ENCODE results near the gene ATP5IF1. TPM values are rescaled to one million over a fixed set of nuclear protein-coding genes. Genes with fewer than 3 reads are reported as not detected.

The ATP5IF1 gene
- total and polyA plus RNA-seq, 9 of the 15 experiments (the other 6 are each of a cell fraction or from before 2014, with no cell fraction given) = 292 to 1,422 (median 388) TPM

DNA sequence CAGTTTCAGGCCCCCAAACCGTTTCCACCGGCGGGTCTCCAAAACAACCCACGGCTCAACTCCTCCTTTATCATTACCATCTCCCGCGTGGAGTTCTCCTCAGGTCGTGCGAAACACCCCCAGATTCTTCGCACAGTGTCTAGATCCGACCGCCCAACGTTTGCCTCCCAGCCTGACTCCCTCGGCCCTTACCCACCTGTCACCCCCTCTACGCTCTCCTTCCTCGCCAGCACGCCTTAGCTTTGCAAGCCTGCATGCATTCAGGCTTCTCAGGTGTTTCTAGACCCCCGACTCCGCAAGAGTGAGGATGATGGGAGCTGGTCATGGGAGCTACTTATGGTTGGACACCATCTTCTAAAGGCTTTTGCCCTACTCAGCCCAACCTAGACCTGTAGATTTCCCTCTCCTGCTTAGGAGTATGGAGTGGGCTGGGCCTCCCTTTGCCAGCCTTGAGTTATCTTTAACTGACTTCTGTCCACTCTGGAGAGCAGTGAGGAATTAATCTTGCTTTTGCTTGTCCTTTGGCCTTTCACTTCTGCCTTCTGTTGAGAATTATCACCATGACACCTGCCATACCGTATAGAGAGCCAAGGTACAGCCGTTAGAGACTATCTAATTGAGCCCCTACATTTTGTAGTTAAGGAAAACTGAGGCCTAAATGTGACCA, 865 bp downstream of the ATP5IF1 start (continued):
- peak; percentile 88 for TF ChIP-seq E2F3 (CRISPR knock-in tag; IDR thresholded peaks at IDR 0.05)
- TF ChIP-seq SPI1 (IDR thresholded peaks at IDR 0.05; ENCODE audit: borderline replicate concordance, low read depth, low read length) = no peak
- TF ChIP-seq YY1 (IDR thresholded peaks at IDR 0.05; ENCODE audit: borderline replicate concordance in 1 of 3, control insufficient read depth in 1 of 3, extremely low read depth in 1 of 3, insufficient read depth in 3 of 3, insufficient read length in 1 of 3, insufficient replicate concordance in 2 of 3, low read depth in 1 of 3, low read length in 2 of 3) = peak in 1 of 3 experiments; percentile 37
- TF ChIP-seq GATAD2B (IDR thresholded peaks at IDR 0.05; ENCODE audit: borderline replicate concordance) = no peak
- TF ChIP-seq DEAF1 (CRISPR knock-in tag; IDR thresholded peaks at IDR 0.05) = no peak
- no peak for TF ChIP-seq COPS2 (conservative IDR thresholded peaks at IDR 0.05)
- peak; percentile 84 for TF ChIP-seq NCOR1 (IDR thresholded peaks at IDR 0.05)
- TF ChIP-seq TSC22D4 (tag; IDR thresholded peaks at IDR 0.05) = no peak
- peak; percentile 41 to 47; a peak in 3 of 4 replicates for TF ChIP-seq TRIM24 (IDR thresholded peaks at IDR 0.05)
- no peak for TF ChIP-seq STAT6 (CRISPR knock-in tag; IDR thresholded peaks at IDR 0.05)
- TF ChIP-seq RAD51 (IDR thresholded peaks at IDR 0.05; ENCODE audit: borderline replicate concordance, low read depth) = 0 out of 2 replicates have a peak, but pooled peaks have one; percentile 4
- TF ChIP-seq ZBTB5 (IDR thresholded peaks at IDR 0.05) = no peak
- TF ChIP-seq ELF2 (CRISPR knock-in tag; IDR thresholded peaks at IDR 0.05) = no peak
- peak; percentile 69; the same call in 1 of the 2 replicates for TF ChIP-seq THRB (CRISPR knock-in tag; conservative IDR thresholded peaks at IDR 0.05)
- TF ChIP-seq ZNF551 (CRISPR knock-in tag; IDR thresholded peaks at IDR 0.05) = no peak
- TF ChIP-seq TFAM (CRISPR knock-in tag; conservative IDR thresholded peaks at IDR 0.05) = no peak
- TF ChIP-seq PHF21A (IDR thresholded peaks at IDR 0.05; ENCODE audit: borderline replicate concordance, low read depth) = no peak
- TF ChIP-seq NCOA4 (IDR thresholded peaks at IDR 0.05; ENCODE audit: partially characterized antibody) = no peak
- no peak for TF ChIP-seq ILF3 (IDR thresholded peaks at IDR 0.05; ENCODE audit: borderline replicate concordance)
- TF ChIP-seq POLR2AphosphoS5 (IDR thresholded peaks at IDR 0.05; ENCODE audit: control insufficient read depth, insufficient read depth, low read depth, low read length) = peak; percentile 81
- TF ChIP-seq EGR1 (conservative IDR thresholded peaks at IDR 0.05) = peak; percentile 29; the same call in 1 of the 2 replicates
- TF ChIP-seq ZNF24 (IDR thresholded peaks at IDR 0.05) = no peak

All from K562 (cell line).